AG09309 (cell line): ENCODE measurements around the gene ZFP36L2.

ENCODE experiments used
- DNase-seq: peaks from one replicate; pipeline ENCODE4 v3.0.0-alpha.2; 2010; ENCODE audit warnings: low read depth
- H3K4me3 ChIP-seq: 2 replicates; pipeline ENCODE4 v1.5.1; 2011; ENCODE audit warnings: mild to moderate bottlenecking, low read depth, low read length, moderate library complexity; ENCODE audit not compliant: control insufficient read depth
- TF ChIP-seq, protein P1 (sequence below): IDR thresholded peaks from 2 replicates; pipeline ENCODE4 v1.5.1; 2011; ENCODE audit warnings: mild to moderate bottlenecking, low read depth, low read length, inconsistent platforms; ENCODE audit not compliant: insufficient read depth, control insufficient read depth; ENCODE audit errors: missing control alignments

Gene ZFP36L2

DNA sequence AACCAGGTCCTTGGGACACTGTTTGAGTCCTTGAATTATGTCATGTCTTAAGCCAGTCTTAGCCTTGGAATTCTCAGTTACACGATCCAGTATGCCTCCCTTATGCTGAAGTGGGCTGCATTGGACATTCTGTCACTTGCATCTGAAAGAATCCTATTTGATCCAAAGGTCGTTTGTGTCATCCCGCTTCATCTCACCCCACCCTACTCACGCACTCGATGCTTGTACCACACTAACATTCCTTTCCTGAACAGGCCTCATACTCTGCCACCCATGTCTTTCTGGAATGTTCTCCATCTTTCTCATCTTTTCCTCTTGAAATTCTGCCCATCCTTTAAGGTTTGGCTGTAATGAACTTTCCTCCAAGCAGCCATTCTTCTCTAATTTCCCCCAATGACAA, 27.9 kb upstream of the ZFP36L2 start:
- TF ChIP-seq, protein P1, sequence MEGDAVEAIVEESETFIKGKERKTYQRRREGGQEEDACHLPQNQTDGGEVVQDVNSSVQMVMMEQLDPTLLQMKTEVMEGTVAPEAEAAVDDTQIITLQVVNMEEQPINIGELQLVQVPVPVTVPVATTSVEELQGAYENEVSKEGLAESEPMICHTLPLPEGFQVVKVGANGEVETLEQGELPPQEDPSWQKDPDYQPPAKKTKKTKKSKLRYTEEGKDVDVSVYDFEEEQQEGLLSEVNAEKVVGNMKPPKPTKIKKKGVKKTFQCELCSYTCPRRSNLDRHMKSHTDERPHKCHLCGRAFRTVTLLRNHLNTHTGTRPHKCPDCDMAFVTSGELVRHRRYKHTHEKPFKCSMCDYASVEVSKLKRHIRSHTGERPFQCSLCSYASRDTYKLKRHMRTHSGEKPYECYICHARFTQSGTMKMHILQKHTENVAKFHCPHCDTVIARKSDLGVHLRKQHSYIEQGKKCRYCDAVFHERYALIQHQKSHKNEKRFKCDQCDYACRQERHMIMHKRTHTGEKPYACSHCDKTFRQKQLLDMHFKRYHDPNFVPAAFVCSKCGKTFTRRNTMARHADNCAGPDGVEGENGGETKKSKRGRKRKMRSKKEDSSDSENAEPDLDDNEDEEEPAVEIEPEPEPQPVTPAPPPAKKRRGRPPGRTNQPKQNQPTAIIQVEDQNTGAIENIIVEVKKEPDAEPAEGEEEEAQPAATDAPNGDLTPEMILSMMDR, result no peak

DNA sequence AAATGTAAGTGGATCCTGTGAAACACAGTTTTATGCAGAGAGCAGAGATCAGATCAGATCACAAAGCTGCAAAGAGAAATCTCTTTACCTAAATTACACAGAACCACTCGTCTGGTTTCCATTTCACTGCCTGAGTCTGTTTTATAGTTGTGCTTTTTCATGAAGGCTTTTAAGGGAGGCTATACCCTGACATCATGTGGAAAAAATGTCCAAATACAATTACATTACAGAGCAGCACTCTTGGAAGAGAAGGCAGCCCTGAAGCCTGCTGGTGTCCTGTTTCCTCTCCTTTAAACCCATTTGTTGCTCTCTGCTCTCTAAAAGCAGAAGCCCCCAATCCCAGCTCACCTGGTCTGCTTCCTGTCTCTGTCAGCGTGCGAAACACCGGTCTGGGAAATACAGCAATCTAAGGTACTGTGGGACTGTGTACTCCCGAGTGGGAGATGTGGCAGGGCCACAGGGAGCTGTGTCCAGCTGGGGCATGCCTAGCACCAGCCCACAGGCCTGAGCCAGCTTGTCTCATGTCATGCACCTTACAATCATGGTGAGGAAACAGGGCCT, 24.8 kb upstream of the ZFP36L2 start:
- peak; percentile 55 for DNase-seq
- H3K4me3 ChIP-seq, result no peak overlapping the region
- TF ChIP-seq, protein P1, result no peak

More for the DNA sequence above, 27.9 kb upstream of the ZFP36L2 start:
- H3K4me3 ChIP-seq, result no peak overlapping the region
- DNase-seq, result no peak

DNA sequence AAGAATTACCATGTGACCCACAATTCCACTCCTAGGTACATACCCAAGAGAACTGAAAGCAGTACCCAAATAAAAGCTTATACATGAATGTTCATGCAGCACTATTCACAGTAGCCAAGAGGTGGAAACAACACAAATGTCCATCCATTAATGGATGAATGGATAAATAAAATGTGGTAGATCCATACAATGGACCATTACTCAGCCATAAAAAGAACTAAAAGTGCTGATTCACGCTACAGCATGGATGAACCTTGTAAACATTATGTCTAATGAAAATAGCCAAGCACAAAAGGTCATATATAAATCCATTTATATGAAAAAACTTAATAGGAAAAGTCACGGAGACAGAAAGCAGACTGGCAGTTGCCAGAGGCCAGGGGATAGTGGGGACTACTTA, 23.6 kb upstream of the ZFP36L2 start:
- TF ChIP-seq, protein P1, result no peak
- no peak overlapping the region for H3K4me3 ChIP-seq
- no peak for DNase-seq

DNA sequence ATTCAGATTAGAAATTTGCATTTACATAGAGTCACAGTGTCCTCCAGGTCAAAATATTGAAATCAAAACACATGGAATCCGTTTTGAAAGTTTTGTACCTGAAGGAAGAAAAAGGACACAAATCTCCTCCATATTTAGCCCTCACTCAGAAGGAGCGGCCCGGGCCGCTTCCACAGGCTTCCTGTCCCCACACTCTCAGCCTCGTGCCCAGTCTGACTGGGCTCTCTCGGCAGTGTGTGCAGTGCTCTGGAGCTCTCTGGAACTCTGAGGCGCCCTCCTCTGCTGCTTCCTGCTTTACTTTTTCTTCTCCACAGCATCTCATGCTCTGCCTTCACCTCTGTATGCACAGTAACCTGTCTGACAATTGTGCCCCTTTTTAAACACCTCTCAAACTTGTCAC, 22.2 kb upstream of the ZFP36L2 start:
- TF ChIP-seq, protein P1, result no peak
- DNase-seq, result no peak
- H3K4me3 ChIP-seq, result no peak overlapping the region

DNA sequence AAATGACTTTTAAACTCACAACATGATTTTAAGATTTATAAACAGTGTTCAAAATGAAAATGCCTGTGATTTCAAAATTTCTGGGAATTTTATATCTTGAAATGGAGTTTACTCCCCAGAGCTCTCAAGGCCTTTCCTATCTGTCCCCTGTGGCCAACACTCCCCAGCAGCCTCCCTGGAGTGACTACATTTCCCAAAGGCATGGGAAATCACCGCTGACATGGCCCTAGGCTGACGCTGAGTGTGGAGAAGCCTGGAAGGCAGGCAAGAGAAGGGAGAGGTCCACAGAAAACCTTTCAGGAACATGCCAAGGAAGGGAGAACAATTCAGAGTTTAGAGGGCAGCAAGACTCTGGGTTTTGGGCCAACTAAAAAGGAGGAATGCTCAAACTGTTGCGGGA, 20.2 kb upstream of the ZFP36L2 start:
- TF ChIP-seq, protein P1, result no peak
- no peak for DNase-seq
- no peak overlapping the region for H3K4me3 ChIP-seq

DNA sequence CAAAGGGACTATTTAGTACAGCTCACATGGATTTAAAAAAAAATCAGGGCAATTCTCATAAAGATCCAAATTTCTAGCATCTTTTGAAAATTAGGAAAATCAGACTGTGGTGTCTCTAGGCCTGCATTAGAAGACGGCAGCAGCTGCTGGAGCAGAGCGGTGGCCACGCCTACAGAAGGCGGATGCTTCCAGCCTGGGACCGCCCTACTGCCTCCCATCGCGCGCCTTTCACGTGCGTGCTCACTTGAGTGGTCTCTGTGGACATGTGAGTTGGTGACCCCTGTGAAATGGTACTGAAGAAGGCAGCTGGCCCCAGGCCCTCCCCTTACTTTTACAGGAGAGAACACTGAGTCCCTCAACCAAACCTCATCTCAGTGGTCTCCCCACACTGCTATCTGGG, 15.2 kb upstream of the ZFP36L2 start:
- TF ChIP-seq, protein P1, result no peak
- H3K4me3 ChIP-seq, result no peak overlapping the region
- no peak for DNase-seq

DNA sequence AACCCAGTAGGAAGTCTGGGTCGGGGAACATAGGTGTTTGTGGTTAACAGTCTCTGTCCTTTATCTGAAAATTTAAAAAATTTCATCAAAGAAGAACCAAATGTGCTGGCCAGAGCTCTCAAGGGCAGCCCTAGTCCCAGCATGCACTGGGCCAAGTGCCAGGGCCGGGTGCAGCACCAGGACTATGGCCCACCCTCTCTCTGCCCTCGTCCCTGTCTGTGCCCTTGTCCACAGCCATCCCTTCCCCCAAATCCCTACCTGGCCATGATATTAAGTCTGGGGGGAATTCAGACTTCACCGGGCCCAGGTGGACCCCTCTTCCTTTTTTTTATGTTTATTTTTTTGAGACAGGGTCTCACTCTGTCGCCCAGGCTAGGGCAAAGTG, 14.4 kb upstream of the ZFP36L2 start:
- TF ChIP-seq, protein P1, result no peak
- H3K4me3 ChIP-seq, result no peak overlapping the region
- DNase-seq, result no peak
